Keratinocyte (primary cell): ENCODE measurements around the gene PPARA.

ENCODE experiments used
- EZH2 ChIP-seq: IDR thresholded peaks from one replicate; pipeline ENCODE4 v1.6.1; 2012; ENCODE audit warnings: inconsistent platforms, mild to moderate bottlenecking, low read length, moderate library complexity
- TF ChIP-seq, protein P1 (sequence below), 3 experiments: IDR thresholded peaks in 1 of 3; conservative IDR thresholded peaks in 1 of 3; optimal IDR thresholded peaks in 1 of 3; 2 replicates in 2 of 3; 3 replicates in 1 of 3; pipeline versions ENCODE3 to v1.5.1; 2011; ENCODE audit warnings: low read length in 3 of 3, mild to moderate bottlenecking in 3 of 3, moderate library complexity in 2 of 3, control low read depth in 1 of 3, inconsistent platforms in 1 of 3; ENCODE audit not compliant: insufficient read depth in 2 of 3; ENCODE audit errors: extremely low read depth in 1 of 3

- TF ChIP-seq, protein P1, sequence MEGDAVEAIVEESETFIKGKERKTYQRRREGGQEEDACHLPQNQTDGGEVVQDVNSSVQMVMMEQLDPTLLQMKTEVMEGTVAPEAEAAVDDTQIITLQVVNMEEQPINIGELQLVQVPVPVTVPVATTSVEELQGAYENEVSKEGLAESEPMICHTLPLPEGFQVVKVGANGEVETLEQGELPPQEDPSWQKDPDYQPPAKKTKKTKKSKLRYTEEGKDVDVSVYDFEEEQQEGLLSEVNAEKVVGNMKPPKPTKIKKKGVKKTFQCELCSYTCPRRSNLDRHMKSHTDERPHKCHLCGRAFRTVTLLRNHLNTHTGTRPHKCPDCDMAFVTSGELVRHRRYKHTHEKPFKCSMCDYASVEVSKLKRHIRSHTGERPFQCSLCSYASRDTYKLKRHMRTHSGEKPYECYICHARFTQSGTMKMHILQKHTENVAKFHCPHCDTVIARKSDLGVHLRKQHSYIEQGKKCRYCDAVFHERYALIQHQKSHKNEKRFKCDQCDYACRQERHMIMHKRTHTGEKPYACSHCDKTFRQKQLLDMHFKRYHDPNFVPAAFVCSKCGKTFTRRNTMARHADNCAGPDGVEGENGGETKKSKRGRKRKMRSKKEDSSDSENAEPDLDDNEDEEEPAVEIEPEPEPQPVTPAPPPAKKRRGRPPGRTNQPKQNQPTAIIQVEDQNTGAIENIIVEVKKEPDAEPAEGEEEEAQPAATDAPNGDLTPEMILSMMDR (optimal IDR thresholded peaks at IDR 0.05 in 1 of 3, IDR thresholded peaks at IDR 0.05 in 1 of 3, conservative IDR thresholded peaks at IDR 0.05 in 1 of 3; ENCODE audit: extremely low read depth in 1 of 3, insufficient read depth in 2 of 3, low read length in 3 of 3): no peak
- TF ChIP-seq EZH2: no peak
These were observed 89.7 kb downstream of the PPARA start for GRCh38 chr22:46240073-46240472.
